Stimulated activated CD8-positive, alpha-beta memory T cell treated with anti-CD3 and anti-CD28 coated beads, Interleukin-15, amount 100 ng/mL, for 24 hours (primary cell): ENCODE results near the gene MACO1.
"Not testable (repeated sequence)": the region's sequence is repeated elsewhere in the genome, so short reads cannot be mapped to it uniquely, and the experiment has no call there.

Experiments
- DNase-seq: peaks from one replicate; pipeline ENCODE4 v3.0.0-alpha.2; 2020; ENCODE audit warnings: low read depth

MACO1 gene, protein sequence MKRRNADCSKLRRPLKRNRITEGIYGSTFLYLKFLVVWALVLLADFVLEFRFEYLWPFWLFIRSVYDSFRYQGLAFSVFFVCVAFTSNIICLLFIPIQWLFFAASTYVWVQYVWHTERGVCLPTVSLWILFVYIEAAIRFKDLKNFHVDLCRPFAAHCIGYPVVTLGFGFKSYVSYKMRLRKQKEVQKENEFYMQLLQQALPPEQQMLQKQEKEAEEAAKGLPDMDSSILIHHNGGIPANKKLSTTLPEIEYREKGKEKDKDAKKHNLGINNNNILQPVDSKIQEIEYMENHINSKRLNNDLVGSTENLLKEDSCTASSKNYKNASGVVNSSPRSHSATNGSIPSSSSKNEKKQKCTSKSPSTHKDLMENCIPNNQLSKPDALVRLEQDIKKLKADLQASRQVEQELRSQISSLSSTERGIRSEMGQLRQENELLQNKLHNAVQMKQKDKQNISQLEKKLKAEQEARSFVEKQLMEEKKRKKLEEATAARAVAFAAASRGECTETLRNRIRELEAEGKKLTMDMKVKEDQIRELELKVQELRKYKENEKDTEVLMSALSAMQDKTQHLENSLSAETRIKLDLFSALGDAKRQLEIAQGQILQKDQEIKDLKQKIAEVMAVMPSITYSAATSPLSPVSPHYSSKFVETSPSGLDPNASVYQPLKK

DNA sequence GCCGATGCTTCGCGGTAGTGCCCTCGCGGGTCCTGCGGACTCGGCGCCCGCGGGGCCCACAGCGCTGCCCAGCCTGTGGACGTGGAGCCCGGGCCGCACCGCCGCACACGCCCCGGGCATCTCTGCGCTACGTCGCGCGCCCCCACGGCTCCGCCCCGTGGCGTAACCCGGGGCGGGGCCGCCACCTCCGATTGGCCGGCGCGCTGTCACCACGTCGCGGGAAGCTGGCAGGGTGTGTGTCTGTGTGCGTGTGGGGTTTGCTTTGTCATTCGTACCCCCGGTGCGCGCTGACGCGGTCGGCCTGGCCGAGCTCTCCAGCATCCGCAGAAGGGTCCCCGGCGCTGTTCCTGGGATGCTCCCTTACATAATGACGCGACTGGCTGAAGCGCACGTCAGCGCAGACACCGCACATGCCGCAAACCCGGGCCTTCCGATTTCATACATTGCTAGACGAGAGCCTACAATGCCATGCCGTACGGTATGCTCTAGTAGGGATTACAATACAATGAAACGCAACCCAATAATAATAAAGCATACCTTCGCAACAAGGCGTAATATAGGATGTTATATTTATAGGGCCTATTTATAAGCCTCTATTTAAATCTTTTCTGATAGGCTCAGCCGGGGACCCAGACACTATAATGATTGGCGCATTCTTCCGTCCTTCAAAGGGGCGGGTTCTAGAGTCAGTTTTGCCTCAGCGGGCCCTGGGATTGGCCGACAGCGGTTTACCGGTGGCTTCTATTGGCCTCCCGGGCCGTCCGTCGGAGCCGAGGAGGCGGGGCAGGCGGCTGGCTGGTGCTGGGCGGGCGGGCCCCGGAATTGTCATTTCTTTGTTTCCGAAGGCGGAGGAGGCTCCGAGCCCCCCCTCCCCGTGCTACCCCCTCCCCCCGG, at the start of gene MACO1:
MACO1 (plus strand) TSS at position 825 of the 894 bp plus-strand sequence. CDS start 202 bp downstream, outside the sequence.
- DNase-seq: peak; percentile 87

DNA sequence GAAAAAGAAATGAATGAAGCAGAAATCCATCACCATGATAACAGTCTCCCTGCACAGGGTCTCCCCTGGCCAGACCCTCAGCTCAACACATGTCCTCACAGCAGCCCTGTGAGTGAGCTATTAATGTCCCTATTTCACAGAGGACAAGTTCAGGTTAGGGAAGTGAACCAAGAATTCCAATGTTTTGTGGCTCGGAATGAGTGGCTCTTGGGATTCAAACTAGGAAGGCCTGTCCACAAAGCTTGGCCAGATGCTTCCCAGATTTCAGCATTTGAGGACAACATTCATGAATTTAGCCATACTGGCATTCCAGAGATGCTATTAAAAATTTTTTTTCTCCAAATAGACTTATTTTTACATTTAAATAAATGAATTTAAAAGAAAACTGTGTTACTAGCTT, 48.2 kb upstream of the MACO1 start:
- DNase-seq: not testable (repeated sequence)

DNA sequence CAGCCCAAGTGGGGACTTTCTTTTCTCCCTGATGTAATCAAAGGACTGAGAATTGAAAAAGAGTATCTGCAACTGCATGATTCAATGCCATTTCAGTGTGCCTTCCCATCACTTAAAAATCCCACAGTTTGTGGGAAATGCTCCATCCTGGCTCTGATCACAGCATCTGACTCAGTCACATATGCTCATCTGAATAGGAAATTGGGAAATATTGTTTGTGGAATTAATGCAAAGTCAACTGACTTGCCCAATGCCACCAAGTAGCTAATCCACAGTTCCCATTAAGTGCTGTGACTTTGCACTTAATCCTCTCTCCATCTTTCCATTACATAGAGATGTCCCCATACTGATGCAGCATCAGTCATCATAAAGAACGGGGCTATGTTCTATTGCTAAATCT, 47.6 kb upstream of the MACO1 start:
- not testable (repeated sequence) for DNase-seq

DNA sequence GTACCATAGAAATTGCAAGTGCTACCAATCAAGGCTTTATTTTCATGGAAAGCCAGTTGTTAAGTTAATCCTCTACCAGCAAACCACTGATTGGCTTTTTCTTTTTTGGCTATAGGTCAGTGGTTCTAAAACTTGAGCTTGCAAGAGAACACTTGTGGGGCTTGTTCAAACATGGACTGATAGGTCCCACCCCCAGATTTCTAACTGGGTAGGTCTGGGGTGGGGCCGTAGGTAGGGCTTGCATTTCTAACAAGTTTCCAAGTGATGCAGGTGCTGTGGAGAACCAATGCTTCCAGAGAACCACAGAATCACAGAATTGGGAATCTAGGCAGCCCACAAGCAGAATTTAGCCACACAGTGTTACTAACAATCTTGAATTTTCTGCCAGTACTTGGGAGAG, 46.8 kb upstream of the MACO1 start:
- DNase-seq: not testable (repeated sequence)

GRCh38 chr1:25387096-25387495, 43.6 kb upstream of the MACO1 start:
- not testable (repeated sequence) for DNase-seq

DNA sequence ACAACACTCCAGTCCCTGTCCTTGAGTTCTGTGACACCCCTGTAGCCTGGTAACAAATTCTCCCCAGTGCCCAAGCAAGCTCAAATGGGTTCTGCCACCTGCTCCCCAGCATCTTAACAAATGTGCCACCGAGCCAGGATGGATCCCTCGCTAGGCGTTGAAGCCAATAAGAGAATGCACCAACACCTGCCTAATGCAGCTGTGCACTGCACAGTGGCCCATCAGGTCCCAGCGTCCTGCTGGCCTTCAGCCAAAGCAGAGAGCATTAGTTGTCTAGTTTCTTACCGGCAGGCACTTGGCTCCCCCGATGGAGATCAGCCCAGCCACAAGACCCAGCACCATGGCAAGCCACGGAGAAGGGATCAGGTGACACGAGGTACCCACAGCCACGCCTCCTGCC, 42.0 kb upstream of the MACO1 start:
- not testable (repeated sequence) for DNase-seq

- not testable (repeated sequence) for DNase-seq
Measured at GRCh38 chr1:25389721-25390120, 41.0 kb upstream of the MACO1 start.

DNA sequence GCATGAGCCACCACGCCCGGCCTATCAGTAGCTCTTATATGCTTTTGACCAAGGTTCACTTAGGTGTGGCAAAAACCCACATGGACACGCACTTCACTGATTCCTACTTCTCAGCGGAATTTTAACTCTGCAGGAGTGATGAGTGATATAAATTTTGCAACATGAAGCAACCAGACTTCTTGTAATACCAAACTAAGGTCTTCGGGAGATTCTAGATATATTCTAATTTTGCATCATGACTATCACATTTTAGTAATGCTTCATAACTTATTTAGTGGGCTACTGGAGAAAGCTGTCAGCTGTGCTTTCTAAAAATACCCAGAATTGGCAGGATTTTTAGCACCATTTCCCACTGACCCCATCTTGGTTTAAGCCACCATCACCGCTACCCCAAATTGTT, 37.9 kb upstream of the MACO1 start:
- DNase-seq: no peak

DNA sequence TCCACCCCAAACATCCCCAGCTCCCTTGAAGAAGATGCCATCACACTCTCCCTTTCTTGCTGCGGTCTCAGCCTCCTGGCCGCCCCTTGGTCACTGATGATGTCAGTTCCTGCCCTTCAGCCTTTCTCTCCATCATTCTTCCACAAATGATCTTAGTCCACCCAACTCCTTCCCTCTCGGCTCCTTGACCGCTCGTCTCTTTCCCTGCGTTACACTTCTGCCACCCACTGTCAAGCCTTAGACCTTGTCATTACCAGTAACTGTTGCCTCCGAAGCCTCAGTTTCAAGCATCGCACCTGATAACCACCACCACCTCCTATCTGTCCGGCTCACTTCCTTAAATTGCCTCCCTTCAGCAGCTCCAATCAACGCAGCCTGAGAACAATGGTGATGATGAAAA, 33.1 kb upstream of the MACO1 start:
- not testable (repeated sequence) for DNase-seq

DNA sequence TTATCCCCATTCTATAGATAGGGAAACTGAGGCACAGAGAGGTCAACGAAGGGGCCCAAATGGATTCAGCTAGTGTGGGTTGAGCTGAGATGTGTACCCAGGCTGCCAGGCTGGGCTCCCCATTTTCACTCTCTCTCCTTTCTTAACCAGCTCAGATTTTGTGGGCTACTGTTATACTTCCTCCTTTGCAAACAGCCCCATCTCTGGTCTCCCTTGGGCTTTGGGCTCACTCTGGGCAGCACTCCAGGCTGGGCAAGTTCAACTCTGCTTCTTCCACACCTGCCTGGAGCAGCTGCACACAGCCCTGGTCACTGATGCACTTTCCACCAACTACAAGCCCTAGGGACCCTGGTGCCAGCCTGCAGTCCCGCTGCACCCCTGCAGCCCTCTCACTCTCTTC, 32.6 kb upstream of the MACO1 start:
- DNase-seq: not testable (repeated sequence)

DNA sequence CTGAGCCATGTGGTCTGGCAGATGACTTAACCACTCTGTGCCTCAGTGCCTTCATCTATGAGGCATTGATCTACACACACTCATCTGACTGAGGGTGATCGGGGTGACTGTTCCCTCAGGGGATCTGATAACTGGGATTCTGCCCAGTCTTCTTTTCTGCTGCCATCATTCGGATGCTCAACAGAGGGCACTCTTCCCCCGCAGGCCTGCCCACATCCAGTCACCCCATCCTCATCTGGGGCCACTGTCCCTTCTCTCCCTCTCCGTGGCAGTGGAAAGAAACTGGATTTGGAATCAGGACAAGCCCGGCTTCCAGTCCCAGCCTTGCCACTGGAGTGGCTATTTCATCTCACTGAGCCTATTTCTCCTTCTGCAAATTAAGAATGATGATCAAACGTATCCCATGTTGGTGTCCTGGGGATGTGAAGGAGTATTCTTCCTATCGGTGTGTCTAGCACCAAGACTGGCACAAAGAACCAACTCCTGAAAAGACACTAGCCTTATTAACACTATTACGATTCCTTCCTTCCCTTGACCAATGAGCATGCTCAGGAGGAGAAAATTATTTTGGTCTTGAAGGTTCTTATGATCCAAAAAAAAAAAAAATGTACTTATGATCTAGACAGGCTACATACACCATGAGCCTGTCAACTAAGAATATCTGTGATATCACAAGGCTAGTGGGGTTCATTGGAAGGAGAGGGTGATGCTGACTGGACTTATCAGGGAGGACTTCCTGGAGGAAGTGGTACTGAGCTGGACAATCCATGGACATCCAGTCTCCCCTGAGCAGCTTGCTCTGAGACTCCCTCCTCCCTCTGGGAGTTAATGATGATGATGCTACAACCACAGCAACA, 27.5 kb upstream of the MACO1 start:
- not testable (repeated sequence) for DNase-seq

GRCh38 chr1:25405731-25406305, 24.9 kb upstream of the MACO1 start:
- DNase-seq: not testable (repeated sequence)

- DNase-seq: not testable (repeated sequence)
Measured at GRCh38 chr1:25409641-25410427, 20.9 kb upstream of the MACO1 start.

GRCh38 chr1:25412872-25413623, 17.6 kb upstream of the MACO1 start:
- not testable (repeated sequence) for DNase-seq

DNA sequence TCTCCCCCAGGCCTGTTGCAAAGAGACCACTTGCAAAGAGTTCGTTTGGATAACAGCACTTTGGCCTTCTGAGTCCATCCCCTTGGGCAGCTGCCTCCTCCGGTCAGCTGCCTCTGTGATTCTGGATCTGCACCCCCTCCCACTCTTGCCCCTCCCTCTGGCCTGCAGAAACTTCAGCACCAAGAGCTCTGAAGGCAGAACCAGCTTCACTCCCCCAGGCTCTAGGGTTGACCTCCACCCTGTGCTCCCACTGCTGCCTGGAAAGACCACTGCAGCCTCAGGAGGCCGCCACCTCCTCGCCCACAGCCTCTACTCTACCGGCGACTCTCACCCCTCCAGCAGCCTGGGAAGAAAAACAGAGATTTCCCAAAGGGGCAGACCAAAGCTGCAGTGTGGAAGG, 16.5 kb upstream of the MACO1 start:
- DNase-seq: not testable (repeated sequence)

GRCh38 chr1:25414578-25414977, 16.1 kb upstream of the MACO1 start:
- not testable (repeated sequence) for DNase-seq

- DNase-seq: not testable (repeated sequence)
Measured at GRCh38 chr1:25417280-25417679, 13.4 kb upstream of the MACO1 start.

DNA sequence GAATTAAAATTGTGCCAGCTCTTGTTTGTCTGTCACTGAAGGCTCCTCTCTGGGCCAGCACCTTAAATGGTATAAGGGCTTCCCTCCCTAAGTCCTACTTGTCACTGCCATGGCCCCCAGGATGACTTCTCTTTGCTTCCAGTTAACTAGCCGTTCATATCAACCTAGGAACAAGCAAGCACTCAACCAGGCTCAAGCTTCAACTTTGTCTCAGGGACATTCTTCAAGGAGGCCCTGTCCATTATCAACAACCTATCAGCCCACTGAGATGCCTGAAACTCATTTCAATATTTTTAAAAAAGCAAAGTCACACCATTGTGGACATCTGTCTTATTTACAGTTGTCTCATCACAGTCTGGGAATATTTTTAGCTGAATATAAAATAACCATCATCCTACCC, 11.4 kb upstream of the MACO1 start:
- not testable (repeated sequence) for DNase-seq

GRCh38 chr1:25420715-25421114, 10.0 kb upstream of the MACO1 start, which contains the start of gene RHCE:
Gene RHCE (minus strand): TSS chr1:25420825. CDS start chr1:25420786, 39 bp downstream.
- not testable (repeated sequence) for DNase-seq
